Bronchial epithelial cell (primary cell): ENCODE data around the gene EGFL7. TPM values are rescaled to one million over a fixed set of nuclear protein-coding genes. Genes with fewer than 3 reads are reported as not detected.
A peak's percentile ranks its signal among the peaks of the same experiment; 100 is the strongest.

Experiments
- DNase-seq: peaks from one replicate; pipeline ENCODE4 v3.0.0-alpha.2; 2010; ENCODE audit warnings: low read depth
- FAIRE-seq: peaks from 2 replicates; lab custom pipeline; 2011; peaks lifted over from hg19 to GRCh38; lab: Jason Lieb, UNC
- H3K27me3 ChIP-seq: 2 replicates; pipeline ENCODE4 v1.5.1; 2011; ENCODE audit warnings: low read length; ENCODE audit not compliant: control insufficient read depth, insufficient read depth
- H3K36me3 ChIP-seq: 2 replicates; pipeline ENCODE4 v1.5.1; 2011; ENCODE audit warnings: low read length; ENCODE audit not compliant: control insufficient read depth, insufficient read depth
- H3K4me3 ChIP-seq: 2 replicates; pipeline ENCODE4 v1.5.1; 2011; ENCODE audit warnings: mild to moderate bottlenecking, low read depth, low read length, control low read depth
- total RNA-seq: library from RNA; depleted of rRNA; stranded (reverse); fragments of >200 nt; gene quantifications from 2 replicates; pipeline ENCODE4 v1.2.1, GENCODE V29; 2014
- TF ChIP-seq, protein P1 (sequence below): IDR thresholded peaks from 2 replicates; pipeline ENCODE4 v1.5.1; 2011; ENCODE audit warnings: mild to moderate bottlenecking, moderate library complexity, low read length, control low read depth, inconsistent platforms; ENCODE audit not compliant: insufficient read depth, severe bottlenecking

Gene EGFL7
- total RNA-seq, 1 donor from 2014 or later = 11.8 TPM

DNA sequence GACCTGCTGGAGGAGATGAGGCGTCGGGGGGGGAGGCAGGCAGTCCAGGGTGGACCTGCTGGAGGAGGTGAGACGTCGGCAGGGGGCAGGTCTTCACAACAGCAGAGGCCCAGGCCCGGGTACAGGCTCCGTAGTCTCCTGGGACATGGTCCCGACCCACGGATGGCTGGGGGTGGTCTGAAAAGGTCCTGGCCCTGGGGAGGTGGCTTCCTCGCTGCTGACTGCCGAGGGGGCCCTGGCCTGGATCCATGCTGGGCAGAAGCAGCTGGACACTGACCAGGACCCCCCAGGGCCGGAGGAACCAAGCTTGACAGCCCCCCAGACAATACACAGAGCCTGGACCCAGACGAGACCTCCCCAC lies 8.5 kb downstream of the EGFL7 start:
- H3K4me3 ChIP-seq = no peak overlapping the region
- DNase-seq (no peak), FAIRE-seq (no peak)
- H3K27me3 ChIP-seq = no peaks in the 10 kb centered on the region
- TF ChIP-seq, protein P1, sequence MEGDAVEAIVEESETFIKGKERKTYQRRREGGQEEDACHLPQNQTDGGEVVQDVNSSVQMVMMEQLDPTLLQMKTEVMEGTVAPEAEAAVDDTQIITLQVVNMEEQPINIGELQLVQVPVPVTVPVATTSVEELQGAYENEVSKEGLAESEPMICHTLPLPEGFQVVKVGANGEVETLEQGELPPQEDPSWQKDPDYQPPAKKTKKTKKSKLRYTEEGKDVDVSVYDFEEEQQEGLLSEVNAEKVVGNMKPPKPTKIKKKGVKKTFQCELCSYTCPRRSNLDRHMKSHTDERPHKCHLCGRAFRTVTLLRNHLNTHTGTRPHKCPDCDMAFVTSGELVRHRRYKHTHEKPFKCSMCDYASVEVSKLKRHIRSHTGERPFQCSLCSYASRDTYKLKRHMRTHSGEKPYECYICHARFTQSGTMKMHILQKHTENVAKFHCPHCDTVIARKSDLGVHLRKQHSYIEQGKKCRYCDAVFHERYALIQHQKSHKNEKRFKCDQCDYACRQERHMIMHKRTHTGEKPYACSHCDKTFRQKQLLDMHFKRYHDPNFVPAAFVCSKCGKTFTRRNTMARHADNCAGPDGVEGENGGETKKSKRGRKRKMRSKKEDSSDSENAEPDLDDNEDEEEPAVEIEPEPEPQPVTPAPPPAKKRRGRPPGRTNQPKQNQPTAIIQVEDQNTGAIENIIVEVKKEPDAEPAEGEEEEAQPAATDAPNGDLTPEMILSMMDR = no peak
- peaks cover 2% of the 10 kb centered on the region for H3K36me3 ChIP-seq

DNA sequence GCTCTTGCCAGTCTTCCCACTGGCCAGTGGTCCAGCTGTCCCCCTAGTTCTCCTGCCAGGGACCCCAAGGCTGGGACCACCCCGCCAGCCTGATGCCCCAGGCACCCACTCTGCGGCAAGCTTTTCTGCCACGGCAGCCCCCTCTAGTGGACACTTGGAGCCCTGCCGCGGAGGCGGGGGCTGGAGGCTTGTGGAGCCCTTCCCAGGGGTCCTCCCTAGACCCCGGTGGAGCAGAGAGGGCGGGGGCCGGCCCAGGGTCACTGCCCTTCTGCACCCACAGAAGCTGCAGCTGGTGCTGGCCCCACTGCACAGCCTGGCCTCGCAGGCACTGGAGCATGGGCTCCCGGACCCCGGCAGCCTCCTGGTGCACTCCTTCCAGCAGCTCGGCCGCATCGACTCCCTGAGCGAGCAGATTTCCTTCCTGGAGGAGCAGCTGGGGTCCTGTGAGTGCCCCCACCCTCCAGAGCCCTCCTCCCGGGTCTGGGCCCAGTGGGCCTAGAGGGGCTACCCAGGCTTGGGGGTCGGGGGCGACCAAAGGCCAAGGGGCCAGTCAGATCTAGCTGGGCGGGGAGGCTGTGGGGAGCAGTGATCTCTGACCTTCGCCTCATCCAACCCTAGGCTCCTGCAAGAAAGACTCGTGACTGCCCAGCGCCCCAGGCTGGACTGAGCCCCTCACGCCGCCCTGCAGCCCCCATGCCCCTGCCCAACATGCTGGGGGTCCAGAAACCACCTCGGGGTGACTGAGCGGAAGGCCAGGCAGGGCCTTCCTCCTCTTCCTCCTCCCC lies 9.1 kb downstream of the EGFL7 start:
- peaks cover 5% of the 10 kb centered on the region for H3K36me3 ChIP-seq
- no peak overlapping the region for H3K4me3 ChIP-seq
- no peak for DNase-seq
- TF ChIP-seq, protein P1 = peak; percentile 87
- no peak for FAIRE-seq
- no peaks in the 10 kb centered on the region for H3K27me3 ChIP-seq

DNA sequence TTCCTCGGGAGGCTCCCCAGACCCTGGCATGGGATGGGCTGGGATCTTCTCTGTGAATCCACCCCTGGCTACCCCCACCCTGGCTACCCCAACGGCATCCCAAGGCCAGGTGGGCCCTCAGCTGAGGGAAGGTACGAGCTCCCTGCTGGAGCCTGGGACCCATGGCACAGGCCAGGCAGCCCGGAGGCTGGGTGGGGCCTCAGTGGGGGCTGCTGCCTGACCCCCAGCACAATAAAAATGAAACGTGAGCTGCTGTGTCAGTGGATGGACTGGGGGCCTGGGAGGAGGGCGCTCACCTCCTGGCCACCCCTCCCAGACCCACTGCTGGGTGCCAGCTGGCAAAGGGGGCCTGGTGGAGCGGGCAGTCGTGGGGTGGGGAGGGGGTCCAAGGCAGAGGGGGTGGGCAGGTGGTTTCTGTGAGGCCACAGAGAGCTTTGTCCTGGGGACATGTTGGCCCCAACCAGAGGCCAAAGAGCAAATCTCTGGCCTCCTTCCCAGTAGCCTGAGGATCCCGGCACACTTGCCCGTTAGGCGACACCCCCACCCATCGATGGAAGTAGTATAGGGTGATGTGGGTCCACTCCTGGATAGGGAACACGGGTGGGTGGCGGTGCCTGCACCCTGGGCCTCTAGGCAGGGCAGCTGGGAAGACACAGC lies 9.8 kb downstream of the EGFL7 start:
- no peak for FAIRE-seq
- peaks cover 8% of the 10 kb centered on the region for H3K36me3 ChIP-seq
- H3K4me3 ChIP-seq = no peak overlapping the region
- no peak for DNase-seq
- H3K27me3 ChIP-seq = no peaks in the 10 kb centered on the region
- TF ChIP-seq, protein P1 = no peak

DNA sequence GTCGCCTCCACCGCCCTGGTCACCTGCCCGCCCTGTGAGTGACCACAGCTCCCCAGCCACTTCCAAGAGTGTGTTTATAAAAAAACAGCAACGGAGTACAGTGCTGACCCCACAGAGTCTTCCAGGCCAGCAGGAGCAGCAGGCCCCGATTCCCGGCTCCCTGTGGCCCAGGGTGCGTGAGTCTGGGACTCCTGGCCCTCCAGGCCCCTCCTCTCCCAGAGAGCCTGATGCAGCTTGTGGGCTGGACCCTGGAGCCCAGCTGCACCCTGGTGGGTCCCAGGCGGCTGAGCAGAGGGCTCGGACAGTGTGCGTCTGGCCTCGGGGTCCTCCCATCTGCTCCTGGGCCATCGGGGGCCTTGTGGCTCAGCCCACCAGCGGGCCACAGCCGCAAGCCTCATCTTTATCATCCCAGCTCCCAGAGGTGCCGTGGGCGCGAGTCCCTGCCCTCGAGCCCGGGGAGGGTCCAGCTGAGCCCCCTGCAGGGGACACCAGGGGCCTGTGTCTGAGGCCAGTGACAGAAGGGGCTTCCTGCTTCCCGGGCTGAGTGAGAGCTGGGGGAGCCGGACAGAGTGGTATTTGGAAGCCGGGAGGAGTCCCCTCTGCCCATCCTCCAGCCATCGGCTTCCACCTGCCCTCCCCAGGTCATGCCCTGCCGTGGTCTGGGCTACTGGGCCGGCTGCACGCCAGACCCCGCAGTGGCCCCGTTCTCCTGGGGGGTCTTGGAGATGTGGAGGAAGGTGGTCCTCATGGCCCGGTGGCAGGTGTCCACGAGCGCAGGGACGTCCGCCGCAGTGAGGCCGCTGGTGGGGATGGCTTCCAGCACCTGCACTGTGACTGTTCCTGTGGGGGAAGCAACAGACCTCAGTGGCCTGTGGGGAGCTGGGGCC lies 10.6 kb downstream of the EGFL7 start:
- TF ChIP-seq, protein P1 = no peak
- FAIRE-seq (no peak), DNase-seq (no peak)
- no peaks in the 10 kb centered on the region for H3K27me3 ChIP-seq
- H3K4me3 ChIP-seq = no peak overlapping the region
- H3K36me3 ChIP-seq = peaks cover 8% of the 10 kb centered on the region

DNA sequence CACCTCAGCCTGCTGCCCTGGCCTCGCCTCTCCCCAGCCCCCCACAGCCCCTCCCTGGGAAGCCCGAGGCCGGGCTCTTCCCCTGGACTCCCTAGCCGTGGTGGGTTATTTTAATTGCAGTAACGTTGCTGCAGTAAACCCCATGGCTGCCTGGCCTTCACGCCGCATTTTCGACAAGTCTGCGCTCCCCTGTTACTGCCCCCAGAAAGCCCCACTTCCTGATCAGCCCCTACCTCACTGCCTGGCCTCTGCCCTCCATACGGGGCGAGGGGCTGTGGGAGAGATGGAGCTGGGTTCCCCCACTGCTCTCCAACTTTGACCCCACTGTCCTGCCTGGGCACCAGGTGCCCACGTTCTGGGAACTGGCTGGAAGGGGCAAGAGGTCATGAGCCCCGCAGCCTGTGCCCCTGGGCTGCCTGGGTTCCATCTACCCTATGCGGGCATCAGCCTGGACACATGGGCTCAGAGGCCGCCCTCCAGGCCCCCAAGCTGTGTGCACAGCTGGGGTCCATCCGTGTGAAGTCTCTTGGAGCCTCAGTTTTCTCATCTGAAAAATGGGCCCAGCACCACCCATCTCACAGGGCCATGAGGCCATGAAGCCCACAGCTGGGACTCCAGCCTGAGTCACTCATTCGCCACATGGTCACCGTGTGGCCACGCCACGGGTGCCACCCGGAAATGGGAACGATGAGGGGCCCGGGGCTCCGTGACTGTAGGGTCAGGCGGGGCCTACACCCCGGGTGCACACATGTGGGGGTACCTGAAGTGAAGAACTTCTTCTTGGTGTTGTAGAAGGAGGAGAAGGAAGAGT lies 11.5 kb downstream of the EGFL7 start:
- no peak overlapping the region for H3K4me3 ChIP-seq
- H3K27me3 ChIP-seq = no peaks in the 10 kb centered on the region
- FAIRE-seq (no peak), DNase-seq (no peak)
- TF ChIP-seq, protein P1 = no peak
- H3K36me3 ChIP-seq = peaks cover 8% of the 10 kb centered on the region
